KMS-11 (cell line): Measurements from ENCODE around the gene DUSP3.

Experiments used
- H2AFZ ChIP-seq: fragments of 200-600 bp; sonication (generic); 2 replicates; pipeline ENCODE4 v1.6.1; 2016; ENCODE audit warnings: antibody characterized with exemption, mixed run types, low read depth
- H3K27ac ChIP-seq: fragments of 200-600 bp; sonication (generic); 2 replicates; pipeline ENCODE4 v1.6.1; 2016; ENCODE audit warnings: mild to moderate bottlenecking, mixed run types
- H3K27me3 ChIP-seq: fragments of 200-600 bp; sonication (generic); 2 replicates; pipeline ENCODE4 v1.6.1; 2017; ENCODE audit warnings: mild to moderate bottlenecking, low read depth, mixed run types, moderate library complexity; ENCODE audit not compliant: insufficient read depth
- H3K36me3 ChIP-seq: fragments of 200-600 bp; sonication (generic); 2 replicates; pipeline ENCODE4 v1.6.1; 2017; ENCODE audit warnings: mild to moderate bottlenecking, mixed run types; ENCODE audit not compliant: insufficient read depth
- H3K4me1 ChIP-seq: fragments of 200-600 bp; sonication (generic); 2 replicates; pipeline ENCODE4 v1.6.1; 2016; ENCODE audit warnings: mild to moderate bottlenecking, low read depth, mixed run types; ENCODE audit not compliant: poor library complexity, severe bottlenecking
- H3K4me2 ChIP-seq: fragments of 200-600 bp; sonication (generic); 2 replicates; pipeline ENCODE4 v1.7.0; 2016; ENCODE audit warnings: mild to moderate bottlenecking, mixed run types
- H3K4me3 ChIP-seq: fragments of 200-600 bp; sonication (generic); IDR thresholded peaks from 2 replicates; pipeline ENCODE4 v1.6.1; 2017; ENCODE audit warnings: low read depth, low read length, mixed read lengths; ENCODE audit not compliant: insufficient read depth
- H3K79me2 ChIP-seq: fragments of 200-600 bp; sonication (generic); 2 replicates; pipeline ENCODE4 v1.6.1; 2016; ENCODE audit warnings: low read depth, mixed run types; ENCODE audit not compliant: insufficient read depth
- H3K9ac ChIP-seq: fragments of 200-600 bp; sonication (generic); 2 replicates; pipeline ENCODE4 v1.6.1; 2016; ENCODE audit warnings: mild to moderate bottlenecking, mixed run types
- H4K20me1 ChIP-seq: fragments of 200-600 bp; sonication (generic); 2 replicates; pipeline ENCODE4 v1.6.1; 2016; ENCODE audit warnings: mild to moderate bottlenecking, mixed run types; ENCODE audit not compliant: insufficient read depth
- TF ChIP-seq, protein P1 (sequence below): fragments of 200-600 bp; sonication (generic); conservative IDR thresholded peaks from 2 replicates; pipeline ENCODE4 v1.6.1; 2017; ENCODE audit warnings: low read depth, mild to moderate bottlenecking, antibody characterized with exemption, low read length, moderate library complexity, mixed read lengths

Gene DUSP3

DNA sequence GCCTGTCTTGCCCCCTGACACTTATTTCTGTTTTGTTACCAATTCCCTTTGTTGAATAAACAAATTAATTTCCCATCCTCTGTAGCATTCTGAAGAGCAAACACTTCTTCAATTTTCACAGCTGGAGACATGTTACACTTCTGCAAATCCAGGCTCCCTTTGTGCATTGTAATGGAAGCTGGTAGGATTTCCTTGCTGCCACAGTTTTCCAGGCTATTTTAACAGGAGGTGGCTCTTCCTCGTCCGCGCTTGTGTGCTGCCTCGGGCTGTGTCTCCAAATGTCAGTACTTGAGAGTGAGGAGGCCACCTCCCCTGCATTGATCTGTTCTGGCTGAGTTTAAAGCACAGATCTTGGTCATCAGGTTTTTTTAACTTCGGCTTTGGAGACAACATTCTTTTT lies 60.2 kb downstream of the DUSP3 start:
- H3K4me1 ChIP-seq, result peaks cover 18% of the 10 kb centered on the region
- H3K4me2 ChIP-seq, result no peak overlapping the region
- TF ChIP-seq, protein P1, sequence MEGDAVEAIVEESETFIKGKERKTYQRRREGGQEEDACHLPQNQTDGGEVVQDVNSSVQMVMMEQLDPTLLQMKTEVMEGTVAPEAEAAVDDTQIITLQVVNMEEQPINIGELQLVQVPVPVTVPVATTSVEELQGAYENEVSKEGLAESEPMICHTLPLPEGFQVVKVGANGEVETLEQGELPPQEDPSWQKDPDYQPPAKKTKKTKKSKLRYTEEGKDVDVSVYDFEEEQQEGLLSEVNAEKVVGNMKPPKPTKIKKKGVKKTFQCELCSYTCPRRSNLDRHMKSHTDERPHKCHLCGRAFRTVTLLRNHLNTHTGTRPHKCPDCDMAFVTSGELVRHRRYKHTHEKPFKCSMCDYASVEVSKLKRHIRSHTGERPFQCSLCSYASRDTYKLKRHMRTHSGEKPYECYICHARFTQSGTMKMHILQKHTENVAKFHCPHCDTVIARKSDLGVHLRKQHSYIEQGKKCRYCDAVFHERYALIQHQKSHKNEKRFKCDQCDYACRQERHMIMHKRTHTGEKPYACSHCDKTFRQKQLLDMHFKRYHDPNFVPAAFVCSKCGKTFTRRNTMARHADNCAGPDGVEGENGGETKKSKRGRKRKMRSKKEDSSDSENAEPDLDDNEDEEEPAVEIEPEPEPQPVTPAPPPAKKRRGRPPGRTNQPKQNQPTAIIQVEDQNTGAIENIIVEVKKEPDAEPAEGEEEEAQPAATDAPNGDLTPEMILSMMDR, result no peak
- no peaks in the 10 kb centered on the region for H3K36me3 ChIP-seq
- no peak overlapping the region for H3K27ac ChIP-seq
- no peak overlapping the region for H3K9ac ChIP-seq
- H2AFZ ChIP-seq, result no peak overlapping the region
- no peaks in the 10 kb centered on the region for H3K79me2 ChIP-seq
- H3K4me3 ChIP-seq, result no peak overlapping the region
- no peaks in the 10 kb centered on the region for H4K20me1 ChIP-seq
- H3K27me3 ChIP-seq, result peaks cover 68% of the 10 kb centered on the region

DNA sequence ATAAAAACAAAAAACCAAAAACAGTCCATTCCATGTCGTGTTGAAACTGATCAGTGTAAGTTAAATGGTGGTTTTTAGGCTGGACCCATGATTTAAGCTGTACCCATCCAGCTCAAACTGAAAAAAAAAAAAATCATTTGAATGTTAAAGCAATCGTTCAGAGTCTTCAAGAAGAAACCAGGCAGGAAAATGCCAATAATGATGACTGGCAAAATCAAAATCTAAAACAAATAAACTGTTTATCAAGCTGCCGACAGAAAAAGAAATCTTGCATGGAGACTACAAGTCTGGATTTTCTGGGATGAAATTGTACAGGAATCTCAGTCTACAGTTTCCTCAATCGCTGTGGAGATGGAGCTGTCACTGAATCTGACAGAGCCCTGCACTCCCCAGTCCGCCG lies 60.9 kb downstream of the DUSP3 start:
- H3K4me2 ChIP-seq, result no peak overlapping the region
- H4K20me1 ChIP-seq, result no peaks in the 10 kb centered on the region
- no peak overlapping the region for H3K27ac ChIP-seq
- H3K79me2 ChIP-seq, result no peaks in the 10 kb centered on the region
- H3K4me3 ChIP-seq, result no peak overlapping the region
- no peaks in the 10 kb centered on the region for H3K36me3 ChIP-seq
- no peak overlapping the region for H2AFZ ChIP-seq
- peaks cover 74% of the 10 kb centered on the region for H3K27me3 ChIP-seq
- TF ChIP-seq, protein P1, result no peak
- no peak overlapping the region for H3K9ac ChIP-seq
- peaks cover 18% of the 10 kb centered on the region for H3K4me1 ChIP-seq
